SK-N-MC (cell line): Measurements from ENCODE around the gene NIPAL3.

Experiments used
- FOXP2 ChIP-seq: optimal IDR thresholded peaks from 2 replicates; pipeline ENCODE3; 2011; ENCODE audit warnings: mild to moderate bottlenecking, moderate library complexity; ENCODE audit not compliant: insufficient read depth; ENCODE audit errors: extremely low read length, control extremely low read depth
- POLR2AphosphoS5 ChIP-seq: IDR thresholded peaks from 2 replicates; pipeline ENCODE4 v1.6.1; 2012; ENCODE audit warnings: mild to moderate bottlenecking, low read depth, low read length, borderline replicate concordance

- TF ChIP-seq POLR2AphosphoS5 (no peak), FOXP2 (no peak)
Measured at GRCh38 chr1:24489674-24490073, 74.1 kb downstream of the NIPAL3 start.
